Measurements from ENCODE around the gene LETM1.

- TF ChIP-seq POLR2AphosphoS5 (IDR thresholded peaks at IDR 0.05; ENCODE audit: low read depth) (no peak), CTCF (conservative IDR thresholded peaks at IDR 0.05; ENCODE audit: low read depth in 2 of 2) (no peak), REST (IDR thresholded peaks at IDR 0.05; ENCODE audit: unreplicated experiment) (no peak), JUNB (IDR thresholded peaks at IDR 0.05; ENCODE audit: unreplicated experiment) (no peak), CREB1 (CRISPR knock-in tag; IDR thresholded peaks at IDR 0.05; ENCODE audit: low read depth) (no peak), ZNF114 (CRISPR knock-in tag; IDR thresholded peaks at IDR 0.05) (no peak)
These were observed 23.3 kb downstream of the LETM1 start for GRCh38 chr4:1832690-1833089.

All from GM23338 (cell line).